DND-41 (cell line): ENCODE measurements around the gene PTPRC.

Experiments used
- ATAC-seq: fragments of 200-7000 bp; cut with Tn5 transposase; 3 replicates; pipeline ENCODE4 v1.9.1; 2021; ENCODE audit warnings: low read depth; ENCODE audit not compliant: insufficient read depth
- DNase-seq: peaks from one replicate; pipeline ENCODE4 v3.0.0-alpha.2; 2020
- H2AFZ ChIP-seq: 2 replicates; pipeline ENCODE4 v1.6.0; 2012; ENCODE audit warnings: low read depth, low read length
- H3K27ac ChIP-seq: 2 replicates; pipeline ENCODE4 v1.5.1; 2012; ENCODE audit warnings: low read length, inconsistent platforms
- H3K27me3 ChIP-seq: fragments of 200-600 bp; sonication (generic); 2 replicates; pipeline ENCODE4 v1.6.0; 2012; ENCODE audit warnings: low read length, mild to moderate bottlenecking, inconsistent platforms; ENCODE audit not compliant: insufficient read depth, poor library complexity
- H3K36me3 ChIP-seq: 2 replicates; pipeline ENCODE4 v1.5.1; 2012; ENCODE audit warnings: low read length, inconsistent platforms; ENCODE audit not compliant: insufficient read depth
- H3K4me1 ChIP-seq: 2 replicates; pipeline ENCODE4 v1.5.1; 2012; ENCODE audit warnings: mild to moderate bottlenecking, low read length; ENCODE audit not compliant: insufficient read depth
- H3K4me2 ChIP-seq: 2 replicates; pipeline ENCODE4 v1.6.0; 2012; ENCODE audit warnings: mild to moderate bottlenecking, moderate library complexity, low read length, inconsistent platforms; ENCODE audit not compliant: insufficient read depth
- H3K4me3 ChIP-seq, 2 experiments: fragments of 200-600 bp in 1 of 2; shearing (Covaris generic) in 1 of 2; 2 replicates each; pipeline ENCODE4 v1.5.1; 2012 to 2016; ENCODE audit warnings: inconsistent platforms in 2 of 2, low read length in 2 of 2, mild to moderate bottlenecking in 2 of 2, low read depth in 1 of 2, moderate library complexity in 1 of 2
- H3K79me2 ChIP-seq: 2 replicates; pipeline ENCODE4 v1.6.0; 2012; ENCODE audit warnings: low read length, inconsistent platforms; ENCODE audit not compliant: insufficient read depth
- H3K9ac ChIP-seq: 2 replicates; pipeline ENCODE4 v1.6.0; 2012; ENCODE audit warnings: low read depth, mild to moderate bottlenecking, inconsistent platforms, low read length, moderate library complexity
- H3K9me3 ChIP-seq: 2 replicates; pipeline ENCODE4 v1.5.1; 2012; ENCODE audit warnings: low read length, moderate library complexity, mild to moderate bottlenecking, inconsistent platforms; ENCODE audit not compliant: insufficient read depth, severe bottlenecking
- H4K20me1 ChIP-seq: 2 replicates; pipeline ENCODE4 v1.6.0; 2012; ENCODE audit warnings: low read length; ENCODE audit not compliant: insufficient read depth
- EZH2 ChIP-seq: IDR thresholded peaks from 3 replicates; pipeline ENCODE4 v1.6.1; 2012; ENCODE audit warnings: borderline replicate concordance, low read depth, mild to moderate bottlenecking, moderate library complexity, low read length, inconsistent platforms; ENCODE audit not compliant: severe bottlenecking
- TF ChIP-seq, protein P1 (sequence below): IDR thresholded peaks from 2 replicates; pipeline ENCODE4 v1.5.1; 2012; ENCODE audit warnings: borderline replicate concordance, low read length, moderate library complexity, mild to moderate bottlenecking; ENCODE audit not compliant: poor library complexity, severe bottlenecking; ENCODE audit errors: extremely low read depth

Gene PTPRC

DNA sequence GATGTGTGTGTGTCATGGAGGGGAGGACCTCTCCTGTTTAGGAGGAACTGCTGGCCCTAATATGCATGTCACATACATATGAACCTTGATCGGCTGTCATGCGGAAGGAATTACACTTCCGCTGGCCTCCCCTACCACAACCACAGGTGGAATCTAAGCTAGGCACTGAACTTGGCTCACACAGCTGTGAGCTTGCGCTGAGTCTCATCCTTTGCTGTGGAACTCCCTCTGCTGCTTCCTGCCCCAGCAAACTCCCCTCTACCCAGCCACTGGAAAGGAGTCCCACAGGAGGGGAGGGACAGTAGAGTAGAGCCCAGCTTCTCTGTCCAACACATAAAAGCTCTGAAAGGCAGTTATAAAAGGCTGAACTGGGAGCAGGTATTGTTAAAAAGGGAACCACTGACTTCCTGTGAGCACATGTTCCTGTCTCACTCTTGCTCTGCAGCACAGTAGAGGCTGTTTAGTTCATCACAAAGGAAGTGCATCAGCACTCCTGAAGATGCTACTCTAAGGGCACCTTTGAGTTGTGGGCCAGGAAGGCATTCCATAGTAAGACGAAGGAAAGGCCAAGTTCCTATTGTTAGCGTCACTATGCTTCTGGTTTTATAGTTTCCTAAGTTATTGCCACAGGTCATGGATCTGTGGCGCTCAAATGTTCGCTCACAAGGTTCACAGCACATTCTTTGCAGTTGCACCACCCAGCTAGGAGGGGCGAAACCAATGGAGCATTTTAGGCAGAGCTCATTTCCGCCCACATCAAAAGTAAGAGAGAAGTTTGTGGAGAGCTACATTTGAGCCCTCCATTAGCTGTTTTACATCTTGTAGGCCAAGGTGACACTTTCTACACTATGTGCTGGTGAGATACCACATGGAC, 17.7 kb upstream of the PTPRC start:
- peaks cover 64% of the 10 kb centered on the region for H3K4me1 ChIP-seq

DNA sequence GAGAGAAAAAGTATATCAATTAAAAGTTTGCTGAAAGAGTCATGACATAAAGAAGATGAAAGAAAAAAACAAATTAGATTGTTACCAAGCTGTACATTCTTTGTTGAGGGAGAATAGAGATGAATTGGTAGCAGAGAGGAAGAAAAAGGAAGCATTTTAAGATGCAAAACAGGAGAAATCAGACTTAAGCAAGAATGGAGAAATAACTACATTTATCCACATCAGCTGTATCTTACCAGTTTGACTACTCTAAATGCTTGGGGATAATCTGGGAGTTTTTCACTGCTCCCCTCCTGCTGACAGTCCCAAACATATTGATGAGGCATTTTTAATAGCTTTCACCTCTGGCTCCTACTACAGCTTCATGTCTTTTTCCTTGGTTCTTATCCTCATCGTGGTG, 16.8 kb upstream of the PTPRC start:
- H2AFZ ChIP-seq: peak overlapping the region; percentile 68
- H4K20me1 ChIP-seq: no peaks in the 10 kb centered on the region
- TF ChIP-seq, protein P1, sequence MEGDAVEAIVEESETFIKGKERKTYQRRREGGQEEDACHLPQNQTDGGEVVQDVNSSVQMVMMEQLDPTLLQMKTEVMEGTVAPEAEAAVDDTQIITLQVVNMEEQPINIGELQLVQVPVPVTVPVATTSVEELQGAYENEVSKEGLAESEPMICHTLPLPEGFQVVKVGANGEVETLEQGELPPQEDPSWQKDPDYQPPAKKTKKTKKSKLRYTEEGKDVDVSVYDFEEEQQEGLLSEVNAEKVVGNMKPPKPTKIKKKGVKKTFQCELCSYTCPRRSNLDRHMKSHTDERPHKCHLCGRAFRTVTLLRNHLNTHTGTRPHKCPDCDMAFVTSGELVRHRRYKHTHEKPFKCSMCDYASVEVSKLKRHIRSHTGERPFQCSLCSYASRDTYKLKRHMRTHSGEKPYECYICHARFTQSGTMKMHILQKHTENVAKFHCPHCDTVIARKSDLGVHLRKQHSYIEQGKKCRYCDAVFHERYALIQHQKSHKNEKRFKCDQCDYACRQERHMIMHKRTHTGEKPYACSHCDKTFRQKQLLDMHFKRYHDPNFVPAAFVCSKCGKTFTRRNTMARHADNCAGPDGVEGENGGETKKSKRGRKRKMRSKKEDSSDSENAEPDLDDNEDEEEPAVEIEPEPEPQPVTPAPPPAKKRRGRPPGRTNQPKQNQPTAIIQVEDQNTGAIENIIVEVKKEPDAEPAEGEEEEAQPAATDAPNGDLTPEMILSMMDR: no peak
- no peak for TF ChIP-seq EZH2
- ATAC-seq (no peak), DNase-seq (no peak)
- H3K4me2 ChIP-seq: peak overlapping the region; percentile 63
- peaks cover 64% of the 10 kb centered on the region for H3K4me1 ChIP-seq
- no peaks in the 10 kb centered on the region for H3K79me2 ChIP-seq
- H3K9ac ChIP-seq: peak overlapping the region; percentile 65
- H3K27me3 ChIP-seq: no peaks in the 10 kb centered on the region
- peak overlapping the region; percentile 98 for H3K27ac ChIP-seq
- H3K9me3 ChIP-seq: no peaks in the 10 kb centered on the region
- peak overlapping the region in 1 of 2 experiments; percentile 51; a peak in 2 of 4 replicates for H3K4me3 ChIP-seq
- no peaks in the 10 kb centered on the region for H3K36me3 ChIP-seq

More for the DNA sequence above, 17.7 kb upstream of the PTPRC start:
- peak overlapping the region; percentile 63 for H3K4me2 ChIP-seq
- DNase-seq (peak; percentile 95), ATAC-seq (peak; percentile 86)
- peak overlapping the region; percentile 65 for H3K9ac ChIP-seq
- no peaks in the 10 kb centered on the region for H3K9me3 ChIP-seq
- peak overlapping the region in 1 of 2 experiments; percentile 51; a peak in 3 of 4 replicates for H3K4me3 ChIP-seq
- H4K20me1 ChIP-seq: no peaks in the 10 kb centered on the region
- no peaks in the 10 kb centered on the region for H3K79me2 ChIP-seq
- H3K36me3 ChIP-seq: no peaks in the 10 kb centered on the region
- no peaks in the 10 kb centered on the region for H3K27me3 ChIP-seq
- TF ChIP-seq, protein P1: peak; percentile 66
- TF ChIP-seq EZH2: no peak
- H3K27ac ChIP-seq: peak overlapping the region; percentile 98
- H2AFZ ChIP-seq: peak overlapping the region; percentile 68

DNA sequence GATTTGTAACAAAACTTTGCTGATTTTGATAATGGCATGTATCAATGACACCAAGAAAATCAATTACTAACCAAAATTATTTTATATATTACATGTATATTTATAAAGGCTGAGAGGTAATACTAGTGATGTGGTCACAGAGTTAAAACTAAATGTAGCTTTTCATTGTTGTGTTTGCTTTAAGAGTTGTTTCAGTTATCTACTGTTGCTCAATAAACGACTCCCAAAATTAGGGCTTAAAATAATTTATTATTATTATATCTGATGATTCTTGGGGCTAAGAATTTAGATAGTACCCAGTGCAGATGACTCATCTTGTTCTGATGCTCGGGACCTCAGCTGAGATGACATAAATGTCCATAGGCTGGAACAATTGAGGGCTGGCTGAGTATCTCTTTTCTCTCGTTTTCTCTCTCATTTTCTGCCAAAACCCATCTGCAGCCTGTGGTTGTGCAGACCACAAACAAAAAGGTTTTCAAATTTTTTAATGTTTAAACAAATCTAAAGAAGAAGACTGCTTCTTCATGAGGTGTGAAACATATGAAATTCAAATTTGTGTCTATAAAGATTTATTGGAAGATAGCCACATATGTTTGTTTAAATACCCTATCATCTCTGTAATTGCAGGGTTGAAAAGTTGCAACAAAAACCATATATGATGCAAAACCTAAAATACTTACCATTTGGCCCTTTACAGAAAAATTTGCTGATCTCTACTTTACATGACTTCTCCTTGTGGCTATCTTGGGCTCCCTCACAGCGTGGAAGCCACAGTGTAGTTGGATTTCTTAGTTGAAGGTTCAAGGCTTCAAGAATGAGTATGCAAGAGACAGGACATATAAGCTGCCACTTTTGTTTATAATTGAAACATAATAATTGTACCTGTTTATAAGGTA, 14.8 kb upstream of the PTPRC start:
- no peaks in the 10 kb centered on the region for H3K79me2 ChIP-seq
- H2AFZ ChIP-seq: no peak overlapping the region
- H3K4me2 ChIP-seq: no peak overlapping the region
- peak overlapping the region; percentile 33; the same call in 1 of the 2 replicates for H3K27ac ChIP-seq
- no peaks in the 10 kb centered on the region for H3K36me3 ChIP-seq
- H3K27me3 ChIP-seq: no peaks in the 10 kb centered on the region
- no peak for ATAC-seq
- H3K9ac ChIP-seq: no peak overlapping the region
- peak; percentile 45 for DNase-seq
- H4K20me1 ChIP-seq: no peaks in the 10 kb centered on the region
- H3K4me3 ChIP-seq: no peak overlapping the region
- H3K9me3 ChIP-seq: no peaks in the 10 kb centered on the region
- TF ChIP-seq EZH2: no peak
- TF ChIP-seq, protein P1: no peak
- peaks cover 75% of the 10 kb centered on the region for H3K4me1 ChIP-seq
